NCI-H1436 treated with DMSO at 0.1 percent for 48 hours (cell line): ENCODE measurements around the gene EXOSC7.

Source experiments
- DNase-seq: peaks from one replicate; lab custom pipeline; 2025; lab: John Stamatoyannopoulos, UW

EXOSC7 gene

GRCh38 chr3:44993471-44994205 is 17.6 kb downstream of the EXOSC7 start:
- no peak for DNase-seq

- DNase-seq, result peak; percentile 35
Observed at GRCh38 chr3:44995142-44995770, 19.2 kb downstream of the EXOSC7 start.

DNA sequence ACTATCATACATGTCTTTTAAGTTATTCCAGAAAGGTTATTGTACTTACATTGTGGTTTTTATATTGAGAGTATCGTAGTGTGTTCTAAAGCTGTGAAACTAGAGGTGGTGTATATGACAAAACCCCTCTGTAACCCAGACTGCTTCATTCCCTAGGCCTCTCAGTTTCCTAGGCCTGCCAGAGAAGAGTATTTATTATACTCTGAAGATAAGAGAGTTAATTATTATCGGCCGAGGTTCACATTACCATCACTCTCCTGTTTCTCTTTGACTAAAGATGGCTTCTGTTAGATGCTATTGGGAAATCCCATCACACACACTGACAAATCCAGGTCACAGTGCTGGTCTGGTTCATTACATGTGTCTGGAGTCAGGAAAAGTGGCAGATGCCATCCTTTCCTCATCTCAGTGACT is 20.5 kb downstream of the EXOSC7 start:
- no peak for DNase-seq

GRCh38 chr3:44999782-45000181 is 23.7 kb downstream of the EXOSC7 start:
- DNase-seq, result no peak

DNA sequence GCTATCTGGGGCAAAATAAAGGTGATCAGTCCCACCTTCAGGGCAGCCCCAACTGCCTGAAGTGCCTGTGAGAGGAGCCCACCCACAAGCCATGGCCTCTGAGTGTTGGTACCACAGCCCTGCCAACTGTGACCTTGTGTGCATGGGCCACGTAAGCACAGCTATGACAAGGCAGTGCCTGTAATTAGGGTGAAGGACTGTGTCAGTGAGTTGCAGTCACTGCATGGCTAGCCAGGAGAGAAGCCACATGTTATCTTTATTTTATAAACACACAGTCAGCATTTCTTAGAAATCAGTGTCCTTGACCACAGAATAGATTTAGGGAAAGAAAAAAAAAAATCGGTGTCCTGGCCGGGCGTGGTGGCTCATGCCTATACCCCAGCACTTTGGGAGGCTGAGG is 24.8 kb downstream of the EXOSC7 start:
- DNase-seq, result no peak

GRCh38 chr3:45001738-45002137 is 25.7 kb downstream of the EXOSC7 start:
- no peak for DNase-seq

GRCh38 chr3:45002139-45002660 is 26.2 kb downstream of the EXOSC7 start:
- no peak for DNase-seq

GRCh38 chr3:45002720-45003119 is 26.7 kb downstream of the EXOSC7 start:
- DNase-seq, result no peak

DNA sequence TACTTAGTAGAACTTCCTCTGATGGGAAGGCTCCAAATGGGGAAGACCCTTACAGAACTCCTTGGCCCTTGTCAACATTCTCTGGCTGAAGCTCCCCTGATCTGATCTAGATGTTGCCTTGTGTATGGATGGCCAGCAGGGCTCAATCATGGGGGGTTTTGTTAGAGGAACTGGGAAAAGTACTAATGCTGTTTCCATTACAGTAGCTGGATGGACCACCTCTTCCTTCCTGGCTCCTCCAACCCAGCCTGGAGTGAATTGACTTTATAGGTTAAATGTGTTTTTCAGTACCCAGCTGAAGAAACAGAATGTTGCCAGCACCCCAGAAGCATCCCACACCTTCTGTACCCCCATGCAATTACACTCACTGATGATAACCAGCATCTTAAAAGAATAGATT is 27.4 kb downstream of the EXOSC7 start:
- no peak for DNase-seq

- DNase-seq, result no peak
Observed at GRCh38 chr3:45003859-45004258, 27.8 kb downstream of the EXOSC7 start.

- no peak for DNase-seq
Observed at GRCh38 chr3:45007091-45007490, 31.0 kb downstream of the EXOSC7 start.

DNA sequence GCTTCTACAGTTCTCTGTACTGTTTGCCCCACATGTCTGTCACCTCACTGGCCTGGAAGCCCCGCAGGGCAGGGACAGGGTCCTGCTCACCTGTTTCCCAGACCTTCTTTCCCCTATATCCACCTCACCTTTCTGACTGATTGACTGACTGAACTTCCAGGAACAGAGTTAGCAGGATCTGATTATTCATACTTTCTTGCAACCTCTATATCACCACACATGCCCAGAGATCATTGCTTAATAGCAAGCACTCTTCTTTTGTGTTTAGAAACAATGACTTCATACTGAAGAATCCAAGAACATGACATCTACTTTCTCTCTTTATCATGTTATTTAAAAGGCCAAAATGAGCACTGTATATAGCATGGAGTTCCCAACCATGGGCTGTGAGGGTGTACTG is 32.1 kb downstream of the EXOSC7 start:
- DNase-seq, result no peak

DNA sequence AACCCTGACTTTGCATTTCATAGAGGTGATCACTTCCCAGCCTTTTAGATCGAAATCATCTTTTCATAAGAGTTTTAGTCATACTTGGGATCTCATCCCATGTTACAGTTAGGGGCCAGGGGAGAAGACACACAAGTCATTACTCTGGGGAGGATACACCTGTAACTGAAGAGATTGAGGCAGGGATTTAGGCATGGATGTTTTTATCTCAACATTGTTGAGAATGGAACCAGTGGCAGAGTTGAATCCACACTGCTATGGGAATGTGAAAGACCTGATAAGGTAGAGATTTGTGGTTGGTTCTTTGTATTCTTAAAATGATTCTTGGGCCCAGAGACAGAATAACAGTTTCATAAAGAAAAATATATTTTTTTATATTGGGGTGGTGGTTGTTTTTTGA is 33.8 kb downstream of the EXOSC7 start:
- DNase-seq, result no peak

- DNase-seq, result no peak
Observed at GRCh38 chr3:45010811-45011333, 34.8 kb downstream of the EXOSC7 start.

- DNase-seq, result no peak
Observed at GRCh38 chr3:45011756-45012508, 35.9 kb downstream of the EXOSC7 start.

DNA sequence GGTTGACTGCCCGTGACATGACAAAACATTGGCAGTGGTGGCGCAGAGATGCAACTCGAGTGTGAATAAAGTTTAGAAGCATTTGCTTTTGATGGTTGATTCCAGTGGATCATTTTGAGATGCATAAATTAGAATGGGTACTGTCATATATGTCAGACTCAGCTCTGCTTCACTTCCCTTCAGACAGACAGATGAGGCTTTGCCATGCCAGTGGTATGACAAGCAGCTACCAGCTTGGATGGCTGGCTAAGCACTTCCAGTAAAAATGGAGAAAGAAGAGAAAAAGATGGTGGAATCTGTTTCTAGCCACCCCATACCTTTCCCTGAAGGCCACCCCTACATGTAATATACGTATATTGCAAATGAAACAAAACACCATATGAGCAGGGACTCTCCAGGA is 36.5 kb downstream of the EXOSC7 start:
- DNase-seq, result no peak

DNA sequence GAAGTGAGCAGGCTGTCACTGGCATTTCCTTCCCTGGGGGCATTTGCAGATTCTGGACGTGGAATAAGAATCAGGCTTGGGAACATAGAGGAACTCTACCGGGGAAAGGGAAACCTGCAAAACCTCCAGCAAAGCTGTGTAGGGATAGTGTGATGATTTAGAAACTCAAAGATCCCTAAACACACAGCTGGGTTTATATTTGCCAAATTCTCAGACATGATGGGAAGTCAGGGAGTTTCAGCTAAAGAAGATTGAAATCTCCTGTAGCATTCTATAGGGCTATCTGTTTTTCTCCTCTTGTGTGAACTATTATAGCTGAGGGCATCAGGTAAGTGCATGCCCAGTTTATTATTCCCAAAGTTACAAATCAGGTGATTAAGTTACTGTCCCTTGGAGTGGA is 40.9 kb downstream of the EXOSC7 start:
- no peak for DNase-seq

- DNase-seq, result no peak
Observed at GRCh38 chr3:45017821-45018220, 41.8 kb downstream of the EXOSC7 start.

DNA sequence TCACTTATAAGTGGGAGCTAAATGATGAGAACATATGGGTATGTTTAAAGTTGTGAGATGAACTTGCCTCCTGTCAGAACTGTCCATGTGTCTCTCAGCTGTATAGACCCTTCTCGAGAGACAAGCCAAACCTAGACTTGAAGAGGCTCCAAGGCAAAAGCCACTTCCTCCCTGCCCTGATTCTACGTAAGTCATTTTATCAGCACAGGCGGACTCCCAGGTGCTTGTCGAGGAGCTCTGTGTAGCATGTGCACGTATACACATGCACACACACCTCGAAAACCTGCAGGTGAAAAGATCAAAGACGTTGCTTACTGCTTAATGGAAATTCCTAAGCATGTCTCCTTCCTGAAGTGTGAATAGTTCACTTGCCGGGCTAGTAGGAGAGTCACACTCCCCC is 44.5 kb downstream of the EXOSC7 start:
- DNase-seq, result no peak

DNA sequence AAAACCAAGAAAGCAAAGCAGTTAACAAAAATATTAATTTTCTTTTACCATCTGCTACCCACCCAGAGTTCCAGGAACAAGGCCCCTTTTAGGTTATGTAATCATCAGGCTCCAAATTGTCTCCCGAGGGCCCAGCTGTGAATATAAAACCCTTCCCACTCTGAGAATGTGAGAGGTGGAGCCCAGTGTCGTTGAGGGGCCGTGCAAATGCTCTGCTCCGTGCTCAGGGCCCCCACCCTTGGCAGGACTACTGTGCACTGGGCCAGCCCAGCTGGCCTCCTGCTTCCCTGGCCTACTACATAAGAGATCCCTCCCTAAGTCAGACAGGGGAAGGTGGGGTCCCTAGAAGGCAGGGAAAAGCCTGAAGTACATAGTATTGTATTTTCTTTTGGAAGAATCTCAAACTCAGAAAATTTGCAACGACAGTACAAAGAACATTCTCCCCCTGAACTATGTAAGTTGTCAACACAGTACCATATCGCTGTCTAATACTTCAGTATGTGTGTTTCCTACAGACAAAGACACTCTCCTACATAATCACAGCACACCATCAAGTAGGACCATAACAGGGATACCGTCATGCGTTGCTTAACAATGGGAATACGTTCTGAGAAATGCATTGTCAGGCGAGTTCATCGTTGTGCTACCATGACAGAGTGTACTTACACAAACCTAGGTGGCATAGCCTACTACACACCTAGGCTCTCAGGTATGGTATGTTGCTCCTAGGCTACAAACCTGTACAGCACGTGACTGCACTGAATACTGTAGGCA is 45.7 kb downstream of the EXOSC7 start:
- DNase-seq, result no peak

- no peak for DNase-seq
Observed at GRCh38 chr3:45023675-45024074, 47.6 kb downstream of the EXOSC7 start.
